ENCODE measurements around the gene SPINT2.

DNA sequence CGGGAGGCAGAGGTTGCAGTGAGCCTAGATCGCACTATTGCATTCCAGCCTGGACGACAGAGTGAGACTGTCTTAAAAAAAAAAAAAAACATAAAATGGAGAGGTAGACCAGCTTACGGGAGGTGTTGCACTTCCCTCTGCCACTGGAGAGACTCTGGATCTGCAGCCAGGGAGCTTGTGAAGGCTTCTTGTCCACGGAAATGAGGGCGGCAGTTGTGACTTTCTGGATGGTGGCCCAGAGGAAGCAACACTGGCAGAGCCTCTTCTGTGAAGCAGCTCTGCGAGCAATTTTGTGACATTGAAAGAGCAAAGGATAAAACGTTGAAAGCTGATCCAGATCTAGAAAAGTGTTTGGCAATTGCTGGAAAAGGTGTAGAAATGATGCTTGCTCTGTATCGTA lies 10.4 kb downstream of the SPINT2 start:
- TF ChIP-seq, protein P1, sequence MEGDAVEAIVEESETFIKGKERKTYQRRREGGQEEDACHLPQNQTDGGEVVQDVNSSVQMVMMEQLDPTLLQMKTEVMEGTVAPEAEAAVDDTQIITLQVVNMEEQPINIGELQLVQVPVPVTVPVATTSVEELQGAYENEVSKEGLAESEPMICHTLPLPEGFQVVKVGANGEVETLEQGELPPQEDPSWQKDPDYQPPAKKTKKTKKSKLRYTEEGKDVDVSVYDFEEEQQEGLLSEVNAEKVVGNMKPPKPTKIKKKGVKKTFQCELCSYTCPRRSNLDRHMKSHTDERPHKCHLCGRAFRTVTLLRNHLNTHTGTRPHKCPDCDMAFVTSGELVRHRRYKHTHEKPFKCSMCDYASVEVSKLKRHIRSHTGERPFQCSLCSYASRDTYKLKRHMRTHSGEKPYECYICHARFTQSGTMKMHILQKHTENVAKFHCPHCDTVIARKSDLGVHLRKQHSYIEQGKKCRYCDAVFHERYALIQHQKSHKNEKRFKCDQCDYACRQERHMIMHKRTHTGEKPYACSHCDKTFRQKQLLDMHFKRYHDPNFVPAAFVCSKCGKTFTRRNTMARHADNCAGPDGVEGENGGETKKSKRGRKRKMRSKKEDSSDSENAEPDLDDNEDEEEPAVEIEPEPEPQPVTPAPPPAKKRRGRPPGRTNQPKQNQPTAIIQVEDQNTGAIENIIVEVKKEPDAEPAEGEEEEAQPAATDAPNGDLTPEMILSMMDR (conservative IDR thresholded peaks at IDR 0.05; ENCODE audit: low read depth, low read length): no peak
- TF ChIP-seq EZH2 (IDR thresholded peaks at IDR 0.05; ENCODE audit: borderline replicate concordance, low read depth, low read length, poor library complexity, severe bottlenecking): no peak

Measured in A673 (cell line).